Activated CD8-positive, alpha-beta memory T cell treated with anti-CD3 and anti-CD28 coated beads for 4 hours (primary cell): Measurements from ENCODE around the gene NELL1.

Experiments used
- DNase-seq, 2 donors: peaks; one replicate each; pipeline ENCODE4 v3.0.0-alpha.2; 2020; ENCODE audit warnings: low read depth in 2 of 2

NELL1 gene

GRCh38 chr11:20668131-20668809 is 1.1 kb upstream of the NELL1 start:
- no peak for DNase-seq

- no peak for DNase-seq
These were observed 666 bp downstream of the NELL1 start for GRCh38 chr11:20669820-20670684.

GRCh38 chr11:20670932-20671403 is 1.6 kb downstream of the NELL1 start:
- DNase-seq = no peak

- no peak for DNase-seq
These were observed 2.6 kb downstream of the NELL1 start for GRCh38 chr11:20671856-20672546.

- no peak for DNase-seq
These were observed 3.2 kb downstream of the NELL1 start for GRCh38 chr11:20672575-20672974.

GRCh38 chr11:20676658-20677057 is 7.3 kb downstream of the NELL1 start:
- no peak for DNase-seq

- no peak for DNase-seq
These were observed 19.4 kb downstream of the NELL1 start for GRCh38 chr11:20688761-20689160.

GRCh38 chr11:20707876-20708275 is 38.5 kb downstream of the NELL1 start:
- no peak for DNase-seq

- DNase-seq = no peak
These were observed 43.5 kb downstream of the NELL1 start for GRCh38 chr11:20712912-20713311.

- DNase-seq = no peak
These were observed 46.1 kb downstream of the NELL1 start for GRCh38 chr11:20715464-20715863.

- DNase-seq = no peak
These were observed 46.5 kb downstream of the NELL1 start for GRCh38 chr11:20715931-20716330.

GRCh38 chr11:20719821-20720220 is 50.4 kb downstream of the NELL1 start:
- DNase-seq = no peak

- no peak for DNase-seq
These were observed 54.0 kb downstream of the NELL1 start for GRCh38 chr11:20723366-20723765.

- no peak for DNase-seq
These were observed 60.3 kb downstream of the NELL1 start for GRCh38 chr11:20729597-20730105.

GRCh38 chr11:20731676-20732215 is 62.4 kb downstream of the NELL1 start:
- DNase-seq = no peak

GRCh38 chr11:20739107-20739506 is 69.7 kb downstream of the NELL1 start:
- no peak for DNase-seq

GRCh38 chr11:20739577-20739976 is 70.2 kb downstream of the NELL1 start:
- no peak for DNase-seq

GRCh38 chr11:20754933-20755332 is 85.5 kb downstream of the NELL1 start:
- DNase-seq = no peak

GRCh38 chr11:20759541-20759940 is 90.2 kb downstream of the NELL1 start:
- DNase-seq = no peak

- no peak for DNase-seq
These were observed 91.4 kb downstream of the NELL1 start for GRCh38 chr11:20760811-20761210.

- DNase-seq = no peak
These were observed 92.9 kb downstream of the NELL1 start for GRCh38 chr11:20762116-20762844.
